Measurements from ENCODE around the gene RHOC. TPM values are rescaled to one million over a fixed set of nuclear protein-coding genes. Genes with fewer than 3 reads are reported as not detected.

RHOC gene
- total RNA-seq, 1 donor from 2014 or later, result 251 TPM

- peak overlapping the region; percentile 69 to 75 for H3K4me3 ChIP-seq
- DNase-seq (ENCODE audit: extremely low spot score in 2 of 2), result peak in 1 of 2 donors; percentile 87
- TF ChIP-seq CTCF (IDR thresholded peaks at IDR 0.05) (no peak), POLR2AphosphoS5 (IDR thresholded peaks at IDR 0.05; ENCODE audit: insufficient read depth in 1 of 2, low read depth in 1 of 2) (no peak), POLR2A (IDR thresholded peaks at IDR 0.05) (no peak)
- peaks cover 30% of the 10 kb centered on the region for H3K4me1 ChIP-seq
- no peaks in the 10 kb centered on the region for H3K9me3 ChIP-seq
- H3K36me3 ChIP-seq, result no peaks in the 10 kb centered on the region
- peak overlapping the region; percentile 93 for H3K27ac ChIP-seq
- intact Hi-C loops (cut with DNase I), result loop anchor here (5.0 kb wide), 1 partner anchor 37 kb away; no protein-coding TSS in a partner anchor
- no peaks in the 10 kb centered on the region for H3K27me3 ChIP-seq
These were observed 31.8 kb downstream of the RHOC start for GRCh38 chr1:112674986-112675727.

DNA sequence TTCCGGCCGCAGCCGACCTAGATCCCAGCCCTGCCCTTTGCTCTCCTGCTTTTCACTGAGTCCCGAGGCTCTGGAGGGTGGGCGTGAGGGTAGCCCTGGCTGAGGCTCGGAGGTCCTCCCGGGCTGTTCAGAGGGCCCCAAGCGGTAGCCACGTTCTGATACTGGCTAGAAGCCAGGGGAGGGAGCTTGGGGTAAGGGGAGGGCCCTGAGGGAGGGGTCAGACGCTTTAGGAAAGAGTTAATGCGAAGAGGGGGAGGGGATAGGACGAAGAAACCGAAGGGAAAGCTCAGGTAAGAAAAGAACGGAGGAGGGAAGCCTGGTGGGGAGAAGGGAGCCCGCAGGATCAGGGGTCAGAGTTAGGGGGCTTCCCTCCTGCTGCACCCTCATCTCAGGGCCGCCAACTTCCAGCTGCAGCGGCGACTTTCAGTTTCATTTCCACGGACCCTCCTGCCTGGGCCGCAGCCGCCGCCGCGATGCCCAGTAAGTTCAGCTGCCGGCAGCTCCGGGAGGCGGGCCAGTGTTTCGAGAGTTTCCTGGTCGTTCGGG lies 32.4 kb downstream of the RHOC start, which contains the start of gene MOV10:
Gene MOV10, plus strand, starts transcription at position 220 of the 546 bp plus-strand sequence. Its CDS starts 254 bp downstream, at position 474.
- Histone ChIP-seq H3K27ac (peak within 1 kb of the TSS; percentile 93), H3K27me3 (no peaks in the 10 kb centered on the region), H3K4me3 (peak within 1 kb of the TSS; percentile 69 to 75), H3K36me3 (peaks cover 0 to 5% of the 10 kb centered on the region in 2 donors), H3K4me1 (peaks cover 30% of the 10 kb centered on the region), H3K9me3 (no peaks in the 10 kb centered on the region)
- intact Hi-C loops (cut with DNase I), result loop anchor here (5.0 kb wide), 1 partner anchor 38 kb away; no protein-coding TSS in a partner anchor
- TF ChIP-seq POLR2A (IDR thresholded peaks at IDR 0.05) (no peak), POLR2AphosphoS5 (IDR thresholded peaks at IDR 0.05; ENCODE audit: insufficient read depth in 1 of 2, low read depth in 1 of 2) (peak; percentile 9 to 80)
- DNase-seq (ENCODE audit: extremely low spot score in 2 of 2), result peak in 1 of 2 donors; percentile 88

- H3K9me3 ChIP-seq, result no peaks in the 10 kb centered on the region
- H3K27ac ChIP-seq, result peak overlapping the region; percentile 93
- peak in 1 of 2 donors; percentile 87 for DNase-seq (ENCODE audit: extremely low spot score in 2 of 2)
- peaks cover 30% of the 10 kb centered on the region for H3K4me1 ChIP-seq
- H3K36me3 ChIP-seq, result peaks cover 0 to 10% of the 10 kb centered on the region in 2 donors
- intact Hi-C loops (cut with DNase I), result loop anchor here (5.0 kb wide), 1 partner anchor 38 kb away; no protein-coding TSS in a partner anchor
- H3K27me3 ChIP-seq, result no peaks in the 10 kb centered on the region
- TF ChIP-seq POLR2A (IDR thresholded peaks at IDR 0.05) (no peak), CTCF (IDR thresholded peaks at IDR 0.05) (peak in 1 of 3 experiments; percentile 43), POLR2AphosphoS5 (IDR thresholded peaks at IDR 0.05; ENCODE audit: insufficient read depth in 1 of 2, low read depth in 1 of 2) (peak in 1 of 2 donors; percentile 25)
- H3K4me3 ChIP-seq, result peak overlapping the region; percentile 69 to 75
These were observed 33.1 kb downstream of the RHOC start for GRCh38 chr1:112673592-112674439.

DNA sequence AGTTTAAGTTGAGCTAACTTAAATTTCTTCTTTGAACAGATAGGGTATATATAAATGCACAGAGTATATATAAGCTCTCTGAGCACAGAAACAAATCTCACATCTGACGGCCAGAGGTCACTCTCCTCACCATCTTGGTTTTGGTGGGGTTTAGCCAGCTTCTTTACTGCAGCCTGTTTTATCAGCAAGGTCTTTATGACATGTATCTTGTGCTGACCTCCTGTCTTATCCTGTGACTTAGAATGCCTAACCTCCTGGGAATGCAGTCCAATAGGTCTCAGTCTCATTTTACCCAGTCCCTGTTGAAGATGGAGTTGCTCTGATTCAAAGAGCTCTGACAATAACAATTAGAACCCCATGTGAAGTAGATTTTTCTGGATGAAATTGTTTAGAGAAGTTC lies 34.1 kb downstream of the RHOC start:
- no peak for DNase-seq (ENCODE audit: extremely low spot score in 2 of 2)
- H3K9me3 ChIP-seq, result no peaks in the 10 kb centered on the region
- H3K27me3 ChIP-seq, result no peaks in the 10 kb centered on the region
- peaks cover 30% of the 10 kb centered on the region for H3K4me1 ChIP-seq
- H3K4me3 ChIP-seq, result no peak overlapping the region
- intact Hi-C loops (cut with DNase I), result loop anchor here (5.0 kb wide), 1 partner anchor 39 kb away; no protein-coding TSS in a partner anchor
- peaks cover 0 to 19% of the 10 kb centered on the region in 2 donors for H3K36me3 ChIP-seq
- TF ChIP-seq POLR2AphosphoS5 (IDR thresholded peaks at IDR 0.05; ENCODE audit: insufficient read depth in 1 of 2, low read depth in 1 of 2) (no peak), CTCF (IDR thresholded peaks at IDR 0.05) (no peak), POLR2A (IDR thresholded peaks at IDR 0.05) (no peak)
- H3K27ac ChIP-seq, result peak overlapping the region; percentile 93

DNA sequence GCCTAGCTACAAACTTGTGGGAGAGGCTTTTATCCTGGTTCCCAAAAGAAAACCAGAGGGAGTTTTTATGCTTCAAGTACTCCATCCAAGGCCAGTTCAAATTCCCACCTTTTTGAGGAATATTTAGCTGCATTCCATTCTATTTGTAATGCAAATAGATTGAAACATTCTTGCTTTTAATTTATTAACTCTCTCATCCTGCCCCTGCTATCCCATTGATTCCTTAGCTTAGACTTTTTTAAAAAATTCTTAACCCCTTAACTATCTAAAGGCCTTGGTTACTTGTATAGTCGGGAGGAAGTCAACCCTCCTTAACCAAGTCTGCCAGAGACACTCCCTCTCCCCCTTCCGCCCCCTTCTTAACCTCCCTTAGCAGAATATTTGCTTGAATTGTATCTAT lies 34.9 kb downstream of the RHOC start:
- intact Hi-C loops (cut with DNase I), result loop anchor here (5.0 kb wide), 1 partner anchor 40 kb away; no protein-coding TSS in a partner anchor
- Histone ChIP-seq H3K36me3 (peaks cover 0 to 28% of the 10 kb centered on the region in 2 donors), H3K4me3 (no peak overlapping the region), H3K4me1 (peaks cover 28% of the 10 kb centered on the region), H3K9me3 (no peaks in the 10 kb centered on the region), H3K27me3 (no peaks in the 10 kb centered on the region), H3K27ac (no peak overlapping the region)
- DNase-seq (ENCODE audit: extremely low spot score in 2 of 2), result no peak
- TF ChIP-seq CTCF (IDR thresholded peaks at IDR 0.05) (no peak), POLR2AphosphoS5 (IDR thresholded peaks at IDR 0.05; ENCODE audit: insufficient read depth in 1 of 2, low read depth in 1 of 2) (no peak), POLR2A (IDR thresholded peaks at IDR 0.05) (no peak)
